Panc1 (cell line): ENCODE results near the gene ZNF717.
"Not testable (repeated sequence)": the region's sequence is repeated elsewhere in the genome, so short reads cannot be mapped to it uniquely, and the experiment has no call there.

Experiments
- CTCF ChIP-seq: fragments of 450-650 bp; IDR thresholded peaks from 2 replicates; pipeline ENCODE4 v1.5.1; 2017; ENCODE audit warnings: mild to moderate bottlenecking
- POLR2AphosphoS5 ChIP-seq: IDR thresholded peaks from 2 replicates; pipeline ENCODE4 v1.6.1; 2012; ENCODE audit warnings: mild to moderate bottlenecking, low read depth, low read length, moderate library complexity

GRCh38 chr3:75816287-75817180 lies 31.2 kb upstream of the ZNF717 start:
- not testable (repeated sequence) for TF ChIP-seq CTCF, POLR2AphosphoS5
